HCT116 (cell line): ENCODE measurements around the gene UXS1. TPM values are rescaled to one million over a fixed set of nuclear protein-coding genes. Genes with fewer than 3 reads are reported as not detected.

Experiments used
- ATAC-seq: fragments of 200-7000 bp; cut with Tn5 transposase; 2 replicates; pipeline ENCODE4 v1.9.1; 2020; ENCODE audit warnings: mild to moderate bottlenecking, moderate library complexity
- BruUV-seq: library from RNA; stranded (reverse); fragments of 400-500 nt; replicated peaks from 2 replicates; lab custom pipeline; 2021; lab: Mats Ljungman, UMichigan
- CTCF ChIA-PET: fragments of 300-600 bp; sonication (Branson Sonifier 250); formaldehyde crosslinking; loops from one replicate; lab custom pipeline; 2021; ENCODE audit warnings: antibody characterized with exemption; lab: Charles Lee
- POLR2A ChIA-PET: fragments of 300-600, 350-600 bp; sonication (Branson Sonifier 250); formaldehyde crosslinking; loops from one replicate; lab custom pipeline; 2021; ENCODE audit warnings: antibody characterized with exemption; lab: Charles Lee
- RAD21 ChIA-PET, 2 experiments: fragments of 300-600 bp; sonication (Branson Sonifier 250); formaldehyde crosslinking; loops; one replicate each; lab custom pipeline; 2023; ENCODE audit warnings: low total read pairs in 2 of 2; ENCODE audit not compliant: uncharacterized antibody in 2 of 2, unreplicated experiment in 2 of 2, low non-redundant PET in 1 of 2; lab: Charles Lee
- DNase-seq: peaks from one replicate; pipeline ENCODE4 v3.0.0-alpha.2; 2010; ENCODE audit warnings: low read depth, low spot score
- H2AFZ ChIP-seq: fragments of 200-600 bp; shearing (Covaris generic), sonication (generic); 2 replicates; pipeline ENCODE4 v1.6.1; 2017; ENCODE audit warnings: low read depth, mixed run types, mixed read lengths, antibody characterized with exemption, low read length; ENCODE audit not compliant: poor library complexity, severe bottlenecking
- H3K27ac ChIP-seq: 2 replicates; pipeline ENCODE4 v1.5.1; 2012; ENCODE audit warnings: low read depth, low read length
- H3K27me3 ChIP-seq: fragments of 200-600 bp; sonication (generic); 2 replicates; pipeline ENCODE4 v1.6.1; 2016; ENCODE audit warnings: mixed run types, low read length, mixed read lengths; ENCODE audit not compliant: insufficient read depth
- H3K36me3 ChIP-seq, 2 experiments: fragments of 200-500 bp in 1 of 2; fragments of 200-600 bp in 1 of 2; sonication (Bioruptor generic) in 1 of 2; sonication (generic) in 1 of 2; 2 replicates each; pipeline versions ENCODE4 v1.5.1 to v1.6.1; 2014 to 2016; ENCODE audit warnings: low read length in 2 of 2, inconsistent platforms in 1 of 2, mixed read lengths in 1 of 2, mixed run types in 1 of 2; ENCODE audit not compliant: insufficient read depth in 2 of 2, control insufficient read depth in 1 of 2
- H3K4me1 ChIP-seq, 2 experiments: fragments of 200-600 bp in 1 of 2; sonication (generic) in 1 of 2; 2 replicates each; pipeline versions ENCODE4 v1.5.1 to v1.6.1; 2012 to 2017; ENCODE audit warnings: low read length in 2 of 2, inconsistent platforms in 1 of 2, mild to moderate bottlenecking in 1 of 2, mixed read lengths in 1 of 2, mixed run types in 1 of 2, moderate library complexity in 1 of 2; ENCODE audit not compliant: insufficient read depth in 2 of 2, control insufficient read depth in 1 of 2
- H3K4me2 ChIP-seq: fragments of 200-600 bp; sonication (generic); 2 replicates; pipeline ENCODE4 v1.6.1; 2017; ENCODE audit warnings: mixed run types, low read length, mixed read lengths
- H3K4me3 ChIP-seq, 2 experiments: fragments of 200-600 bp in 1 of 2; sonication (generic) in 1 of 2; replicated peaks in 1 of 2; 2 replicates each; pipeline ENCODE4 v1.5.1; 2011 to 2016; ENCODE audit warnings: low read length in 2 of 2, control low read depth in 1 of 2, low read depth in 1 of 2, mild to moderate bottlenecking in 1 of 2, mixed read lengths in 1 of 2, mixed run types in 1 of 2
- H3K79me2 ChIP-seq: fragments of 200-600 bp; sonication (generic); 2 replicates; pipeline ENCODE4 v1.6.1; 2017; ENCODE audit warnings: mild to moderate bottlenecking, mixed run types, low read length, moderate library complexity, mixed read lengths; ENCODE audit not compliant: insufficient read depth
- H3K9ac ChIP-seq: fragments of 200-600 bp; sonication (generic); 2 replicates; pipeline ENCODE4 v1.6.1; 2016; ENCODE audit warnings: low read length, mixed read lengths
- H3K9me2 ChIP-seq: fragments of 200-600 bp; sonication (generic), shearing (Covaris generic); 2 replicates; pipeline ENCODE4 v1.6.1; 2017; ENCODE audit warnings: mixed run types, mild to moderate bottlenecking, moderate library complexity; ENCODE audit not compliant: insufficient read depth
- H3K9me3 ChIP-seq, 2 experiments: fragments of 200-500 bp in 1 of 2; fragments of 200-600 bp in 1 of 2; sonication (Bioruptor generic) in 1 of 2; sonication (generic) in 1 of 2; 2 replicates each; pipeline ENCODE4 v1.6.1; 2014 to 2017; ENCODE audit warnings: low read length in 2 of 2, mixed read lengths in 2 of 2, inconsistent platforms in 1 of 2, low read depth in 1 of 2, mild to moderate bottlenecking in 1 of 2, mixed run types in 1 of 2, moderate library complexity in 1 of 2; ENCODE audit not compliant: control insufficient read depth in 1 of 2, insufficient read depth in 1 of 2
- H4K20me1 ChIP-seq: fragments of 200-600 bp; sonication (generic), shearing (Covaris generic); 2 replicates; pipeline ENCODE4 v1.6.1; 2017; ENCODE audit warnings: mixed run types, mild to moderate bottlenecking, moderate library complexity; ENCODE audit not compliant: insufficient read depth
- CBX3 ChIP-seq: IDR thresholded peaks from 2 replicates; pipeline ENCODE4 v1.6.1; 2012; ENCODE audit warnings: low read depth
- CEBPB ChIP-seq: IDR thresholded peaks from 2 replicates; pipeline ENCODE4 v1.6.1; 2012; ENCODE audit warnings: low read depth
- EGR1 ChIP-seq: IDR thresholded peaks from 2 replicates; pipeline ENCODE4 v1.6.1; 2012; ENCODE audit warnings: low read depth
- ELF1 ChIP-seq: IDR thresholded peaks from 2 replicates; pipeline ENCODE4 v1.6.1; 2012; ENCODE audit warnings: low read depth, borderline replicate concordance
- EZH2phosphoT487 ChIP-seq: fragments of 200-600 bp; IDR thresholded peaks from 2 replicates; pipeline ENCODE4 v1.6.1; 2018; ENCODE audit warnings: antibody characterized with exemption, borderline replicate concordance
- SP1 ChIP-seq: IDR thresholded peaks from 2 replicates; pipeline ENCODE4 v1.6.1; 2012; ENCODE audit warnings: low read depth
- TCF7L2 ChIP-seq: IDR thresholded peaks from 2 replicates; pipeline ENCODE4 v1.7.0; 2011; ENCODE audit warnings: borderline replicate concordance, inconsistent platforms; ENCODE audit not compliant: insufficient read depth, insufficient read length; ENCODE audit errors: extremely low read depth
- YY1 ChIP-seq: IDR thresholded peaks from 2 replicates; pipeline ENCODE4 v1.6.1; 2011; ENCODE audit warnings: low read length, low read depth, moderate library complexity, mild to moderate bottlenecking; ENCODE audit not compliant: insufficient replicate concordance; ENCODE audit errors: extremely low read depth
- ZBTB33 ChIP-seq: IDR thresholded peaks from 2 replicates; pipeline ENCODE4 v1.6.1; 2011; ENCODE audit warnings: mild to moderate bottlenecking, low read length, moderate library complexity; ENCODE audit not compliant: insufficient replicate concordance; ENCODE audit errors: extremely low read depth
- ZNF274 ChIP-seq: fragments of 200-500 bp; sonication (Bioruptor generic); IDR thresholded peaks from 2 replicates; pipeline ENCODE4 v1.6.1; 2014; ENCODE audit warnings: mild to moderate bottlenecking, low read depth, low read length, inconsistent platforms
- intact Hi-C: fragments of 100-400 bp; cut with micrococcal nuclease; formaldehyde crosslinking; loops from 2 replicates; pipeline ENCODE4 v1.10.0; 2022
- total RNA-seq: library from RNA; stranded (reverse); gene quantifications from one replicate; pipeline ENCODE4 v1.2.1, GENCODE V29; 2021; ENCODE audit not compliant: unreplicated experiment
- TF ChIP-seq, protein P1 (sequence below): IDR thresholded peaks from 2 replicates; pipeline ENCODE4 v1.6.1; 2012
- TF ChIP-seq, protein P2 (sequence below), 3 experiments: fragments of 200-600 bp in 1 of 3; sonication (generic) in 1 of 3; IDR thresholded peaks in 2 of 3; conservative IDR thresholded peaks in 1 of 3; 2 replicates each; pipeline ENCODE4 v1.5.1; 2012 to 2017; ENCODE audit warnings: low read depth in 2 of 3, low read length in 2 of 3, antibody characterized with exemption in 1 of 3, borderline replicate concordance in 1 of 3, control low read depth in 1 of 3, mild to moderate bottlenecking in 1 of 3, mixed read lengths in 1 of 3, mixed run types in 1 of 3, moderate library complexity in 1 of 3; ENCODE audit not compliant: insufficient read depth in 1 of 3

Gene UXS1
- total RNA-seq, 1 experiment from 2014 or later = 45.7 TPM

DNA sequence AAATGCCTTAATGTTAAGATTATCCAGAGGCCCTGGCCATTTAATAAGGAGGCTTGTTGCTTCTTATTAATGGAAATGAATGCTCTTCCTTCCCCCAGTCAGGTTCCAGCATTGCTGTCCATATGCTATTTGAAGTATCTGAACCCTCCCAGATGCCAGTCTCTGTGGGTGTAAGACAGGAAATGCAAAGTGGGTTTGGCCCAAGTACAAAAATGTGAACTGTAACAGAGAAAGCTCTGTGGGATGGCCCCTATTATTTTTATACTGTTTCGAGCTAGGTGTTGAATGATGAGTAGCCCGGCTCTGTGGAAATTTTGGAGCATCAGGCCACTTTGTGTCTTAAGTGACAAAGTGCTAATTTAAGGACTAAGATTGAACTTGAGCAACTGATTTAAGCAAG lies 141.0 kb downstream of the UXS1 start:
- Histone ChIP-seq H3K9ac (no peak overlapping the region), H3K4me2 (peak overlapping the region; percentile 45), H2AFZ (no peak overlapping the region), H3K79me2 (no peaks in the 10 kb centered on the region), H3K27ac (no peak overlapping the region), H3K9me2 (no peaks in the 10 kb centered on the region), H3K9me3 (no peaks in the 10 kb centered on the region), H3K36me3 (no peaks in the 10 kb centered on the region), H3K4me3 (peak overlapping the region in 1 of 2 experiments; percentile 15; a peak in 1 of 4 replicates), H4K20me1 (no peaks in the 10 kb centered on the region), H3K27me3 (no peaks in the 10 kb centered on the region), H3K4me1 (peaks cover 16 to 32% of the 10 kb centered on the region in 2 experiments; a peak in 3 of 4 replicates)
- BruUV-seq = no TSS peak
- intact Hi-C loops = no loop called here
- ChIA-PET RAD21 (no interaction called here), POLR2A (no interaction called here), CTCF (no interaction called here)
- ATAC-seq (peak; percentile 69), DNase-seq (peak; percentile 12)
- TF ChIP-seq, protein P1, sequence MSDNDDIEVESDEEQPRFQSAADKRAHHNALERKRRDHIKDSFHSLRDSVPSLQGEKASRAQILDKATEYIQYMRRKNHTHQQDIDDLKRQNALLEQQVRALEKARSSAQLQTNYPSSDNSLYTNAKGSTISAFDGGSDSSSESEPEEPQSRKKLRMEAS = no peak
- TF ChIP-seq, protein P2, sequence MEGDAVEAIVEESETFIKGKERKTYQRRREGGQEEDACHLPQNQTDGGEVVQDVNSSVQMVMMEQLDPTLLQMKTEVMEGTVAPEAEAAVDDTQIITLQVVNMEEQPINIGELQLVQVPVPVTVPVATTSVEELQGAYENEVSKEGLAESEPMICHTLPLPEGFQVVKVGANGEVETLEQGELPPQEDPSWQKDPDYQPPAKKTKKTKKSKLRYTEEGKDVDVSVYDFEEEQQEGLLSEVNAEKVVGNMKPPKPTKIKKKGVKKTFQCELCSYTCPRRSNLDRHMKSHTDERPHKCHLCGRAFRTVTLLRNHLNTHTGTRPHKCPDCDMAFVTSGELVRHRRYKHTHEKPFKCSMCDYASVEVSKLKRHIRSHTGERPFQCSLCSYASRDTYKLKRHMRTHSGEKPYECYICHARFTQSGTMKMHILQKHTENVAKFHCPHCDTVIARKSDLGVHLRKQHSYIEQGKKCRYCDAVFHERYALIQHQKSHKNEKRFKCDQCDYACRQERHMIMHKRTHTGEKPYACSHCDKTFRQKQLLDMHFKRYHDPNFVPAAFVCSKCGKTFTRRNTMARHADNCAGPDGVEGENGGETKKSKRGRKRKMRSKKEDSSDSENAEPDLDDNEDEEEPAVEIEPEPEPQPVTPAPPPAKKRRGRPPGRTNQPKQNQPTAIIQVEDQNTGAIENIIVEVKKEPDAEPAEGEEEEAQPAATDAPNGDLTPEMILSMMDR (IDR thresholded peaks at IDR 0.05 in 2 of 3, conservative IDR thresholded peaks at IDR 0.05 in 1 of 3; ENCODE audit: borderline replicate concordance in 1 of 3, insufficient read depth in 1 of 3, low read depth in 2 of 3, low read length in 2 of 3) = no peak
- no peak for TF ChIP-seq ELF1
- peak; percentile 35; the same call in 1 of the 2 replicates for TF ChIP-seq EGR1

DNA sequence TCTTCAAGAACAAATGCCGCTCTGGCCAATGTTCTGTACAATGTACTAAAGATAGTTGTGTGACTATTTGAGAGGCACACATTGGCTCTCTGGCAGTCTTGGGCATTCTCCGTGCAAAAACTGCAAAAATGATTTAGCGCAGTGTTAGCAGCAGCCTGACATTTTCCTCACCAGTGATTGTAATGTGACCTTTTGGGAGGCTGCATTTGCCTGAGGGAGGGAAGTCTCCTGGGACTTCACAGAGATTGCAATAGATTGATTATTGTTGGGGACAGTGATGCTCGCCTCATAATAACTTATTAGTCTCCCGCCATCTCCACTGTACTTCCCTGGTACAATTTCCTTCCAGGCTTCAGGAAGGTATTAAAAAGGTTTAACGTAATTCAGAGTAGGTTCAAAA lies 149.2 kb downstream of the UXS1 start:
- no TSS peak for BruUV-seq
- ATAC-seq = no peak
- ChIA-PET POLR2A (no interaction called here), RAD21 (no interaction called here), CTCF (no interaction called here)
- Histone ChIP-seq H3K9ac (no peak overlapping the region), H3K4me1 (no peaks in the 10 kb centered on the region), H3K27me3 (no peaks in the 10 kb centered on the region), H3K79me2 (no peaks in the 10 kb centered on the region), H2AFZ (no peak overlapping the region), H3K4me2 (no peak overlapping the region), H3K4me3 (no peak overlapping the region), H3K9me2 (no peaks in the 10 kb centered on the region), H3K36me3 (no peaks in the 10 kb centered on the region), H4K20me1 (no peaks in the 10 kb centered on the region), H3K27ac (no peak overlapping the region), H3K9me3 (no peaks in the 10 kb centered on the region)
- intact Hi-C loops = no loop called here
- no peak for DNase-seq
- TF ChIP-seq CEBPB = no peak
- no peak for TF ChIP-seq ELF1
- TF ChIP-seq TCF7L2 = no peak
- TF ChIP-seq EZH2phosphoT487 = no peak
- TF ChIP-seq SP1 = no peak
- no peak for TF ChIP-seq YY1
- no peak for TF ChIP-seq ZBTB33
- TF ChIP-seq ZNF274 = no peak
- no peak for TF ChIP-seq CBX3
